GM11168 (cell line): Measurements from ENCODE around the gene UBE2K.
"Not testable (repeated sequence)": the region's sequence is repeated elsewhere in the genome, so short reads cannot be mapped to it uniquely, and the experiment has no call there.

ENCODE experiments used
- in situ Hi-C: fragments of 300-500 bp; cut with MboI; formaldehyde crosslinking; loops from one replicate; pipeline ENCODE4 v1.12.0; 2022; ENCODE audit warnings: low sequenced_read_pairs; ENCODE audit not compliant: unreplicated experiment

UBE2K gene, protein sequence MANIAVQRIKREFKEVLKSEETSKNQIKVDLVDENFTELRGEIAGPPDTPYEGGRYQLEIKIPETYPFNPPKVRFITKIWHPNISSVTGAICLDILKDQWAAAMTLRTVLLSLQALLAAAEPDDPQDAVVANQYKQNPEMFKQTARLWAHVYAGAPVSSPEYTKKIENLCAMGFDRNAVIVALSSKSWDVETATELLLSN

DNA sequence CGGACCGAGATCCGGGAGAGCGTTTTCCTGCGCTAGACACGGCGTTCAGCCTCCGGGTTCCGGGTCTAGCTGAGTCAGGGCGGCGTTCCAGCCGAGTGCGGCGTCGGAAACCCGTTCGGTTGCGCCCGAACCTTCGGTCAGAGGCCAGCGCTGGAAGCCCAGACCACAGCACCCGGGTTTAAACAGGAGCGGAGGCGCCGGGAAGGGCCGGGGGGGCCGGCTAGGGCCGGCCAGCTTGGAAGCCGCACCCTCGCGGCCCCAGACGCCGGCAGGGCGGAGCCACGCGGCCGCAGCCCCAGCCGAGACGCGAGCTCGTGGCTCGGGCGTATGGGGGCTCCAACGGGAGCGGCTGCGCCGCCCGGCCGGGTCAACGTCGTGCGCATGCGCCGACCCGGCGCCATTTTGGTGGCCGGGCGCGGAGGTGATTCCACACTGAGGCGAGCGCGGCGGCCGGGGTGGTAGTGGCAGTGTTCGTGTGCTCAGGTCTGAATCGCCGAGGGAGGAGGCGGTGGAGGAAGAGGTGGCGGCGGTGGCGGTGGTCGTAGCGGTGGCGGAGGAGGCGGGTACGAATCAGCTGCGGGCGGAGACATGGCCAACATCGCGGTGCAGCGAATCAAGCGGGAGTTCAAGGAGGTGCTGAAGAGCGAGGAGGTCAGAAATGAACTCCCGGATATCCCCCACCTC is at the start of gene UBE2K:
TSS of gene UBE2K (plus strand) at position 397 of the 684 bp plus-strand sequence. CDS start at position 589, 192 bp downstream.
- in situ Hi-C loops = loop anchor here (10.0 kb wide), 1 partner anchor 167 kb away; no protein-coding TSS in a partner anchor

- in situ Hi-C loops = no loop called here
Observed at GRCh38 chr4:39648213-39648612, 49.7 kb upstream of the UBE2K start.

DNA sequence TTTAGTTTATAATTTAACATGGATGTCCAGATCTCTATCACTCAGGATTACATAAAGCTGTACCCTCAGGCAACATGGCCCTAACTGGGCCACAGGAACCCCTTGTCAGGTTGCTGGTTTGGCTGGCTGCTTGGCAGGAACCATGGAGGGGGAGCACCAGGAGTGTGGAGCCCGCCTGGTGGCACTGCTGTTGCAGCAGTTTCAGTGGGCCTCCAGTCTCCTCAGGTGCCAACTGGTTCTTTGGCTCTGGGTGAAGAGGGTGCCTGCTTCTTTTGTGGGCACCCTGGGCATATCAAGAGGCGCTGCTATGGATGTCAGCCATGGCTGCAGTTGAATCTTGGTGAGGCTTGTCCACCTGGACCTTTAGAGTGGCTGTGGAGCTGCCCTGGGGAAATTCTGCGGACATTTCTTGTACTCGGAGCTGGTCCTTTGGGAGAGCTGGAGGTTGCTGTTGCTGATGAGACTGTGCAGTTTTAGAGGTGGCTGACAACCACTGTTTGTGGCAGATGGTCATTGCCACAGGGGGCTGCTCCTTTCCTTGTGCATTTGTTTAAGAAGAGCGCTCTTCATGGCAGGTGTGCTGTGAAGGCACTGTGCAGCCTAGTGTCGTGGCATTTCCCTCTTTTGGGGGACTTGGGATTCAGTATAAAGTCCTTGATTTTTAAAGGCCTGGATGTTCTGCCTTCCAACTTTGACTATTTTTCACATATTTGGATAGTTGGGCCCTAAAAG is 48.9 kb upstream of the UBE2K start:
- in situ Hi-C loops = no loop called here

DNA sequence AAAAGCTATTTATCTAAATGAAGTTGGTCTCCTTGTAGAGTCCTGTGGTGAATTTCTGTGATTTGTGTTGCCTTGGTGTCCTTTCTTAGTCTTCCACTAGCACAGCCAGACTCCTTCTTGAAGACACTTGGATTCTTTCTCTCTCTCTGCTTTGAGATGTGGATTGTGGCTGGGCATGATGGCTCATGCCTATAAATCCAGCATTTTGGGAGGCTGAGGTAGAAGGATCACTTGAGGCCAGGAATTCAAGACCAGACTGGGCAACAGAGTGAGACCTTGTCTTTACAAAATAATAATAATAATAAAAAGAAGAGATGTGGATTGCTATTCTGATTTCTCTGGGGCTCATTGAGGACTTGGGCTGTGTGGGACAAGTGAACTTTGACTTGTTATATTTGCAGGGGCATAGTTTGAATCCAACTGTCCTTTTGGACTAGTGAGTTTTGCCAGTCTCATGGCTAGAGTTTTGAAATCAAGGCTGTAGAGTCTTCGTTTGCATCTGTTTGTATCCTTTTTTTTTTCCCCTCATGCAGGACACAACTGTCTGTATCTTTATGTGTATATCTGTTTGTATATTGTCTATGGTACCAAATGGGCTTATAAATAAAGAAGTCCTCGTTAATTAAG is 48.2 kb upstream of the UBE2K start:
- in situ Hi-C loops = no loop called here

DNA sequence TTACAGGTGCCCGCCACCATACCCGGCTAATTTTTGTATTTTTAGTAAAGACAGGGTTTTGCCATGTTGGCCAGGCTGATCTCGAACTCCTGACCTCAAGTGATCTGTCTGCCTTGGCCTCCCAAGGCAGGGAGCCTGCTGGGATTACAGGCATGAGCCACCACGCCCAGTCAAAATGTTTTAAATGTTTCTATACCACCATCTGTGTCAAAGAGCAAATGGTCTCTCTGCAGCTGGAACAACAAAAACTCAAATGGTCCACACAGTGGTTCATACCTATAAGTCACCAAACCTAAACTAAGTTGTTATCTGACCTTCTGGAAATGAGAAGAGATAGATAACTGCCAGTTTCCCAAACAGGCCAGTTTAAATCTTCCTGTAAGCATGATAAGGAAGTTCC is 46.4 kb upstream of the UBE2K start:
- in situ Hi-C loops = not testable (repeated sequence)

GRCh38 chr4:39655211-39655610 is 42.7 kb upstream of the UBE2K start:
- in situ Hi-C loops = no loop called here

DNA sequence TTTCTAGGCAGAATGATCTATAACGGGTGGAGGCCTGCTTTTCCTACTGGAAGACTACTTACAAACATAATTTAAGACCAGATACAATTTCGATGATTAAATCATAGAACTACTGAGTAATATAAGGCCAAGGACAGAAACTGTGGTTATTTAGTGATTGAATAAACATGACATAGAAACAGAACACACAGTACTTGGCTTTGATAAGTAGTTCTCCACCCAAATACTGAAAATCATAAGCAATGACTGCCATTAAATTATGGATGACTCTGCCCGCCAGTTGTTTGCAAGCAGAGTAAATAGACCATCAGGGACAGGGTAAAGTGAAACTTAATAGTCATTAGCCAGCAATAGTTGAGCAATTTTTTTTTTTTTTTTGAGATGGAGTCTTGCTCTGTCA is 42.1 kb upstream of the UBE2K start:
- in situ Hi-C loops = no loop called here

- in situ Hi-C loops = not testable (repeated sequence)
Observed at GRCh38 chr4:39656638-39657037, 41.3 kb upstream of the UBE2K start.

DNA sequence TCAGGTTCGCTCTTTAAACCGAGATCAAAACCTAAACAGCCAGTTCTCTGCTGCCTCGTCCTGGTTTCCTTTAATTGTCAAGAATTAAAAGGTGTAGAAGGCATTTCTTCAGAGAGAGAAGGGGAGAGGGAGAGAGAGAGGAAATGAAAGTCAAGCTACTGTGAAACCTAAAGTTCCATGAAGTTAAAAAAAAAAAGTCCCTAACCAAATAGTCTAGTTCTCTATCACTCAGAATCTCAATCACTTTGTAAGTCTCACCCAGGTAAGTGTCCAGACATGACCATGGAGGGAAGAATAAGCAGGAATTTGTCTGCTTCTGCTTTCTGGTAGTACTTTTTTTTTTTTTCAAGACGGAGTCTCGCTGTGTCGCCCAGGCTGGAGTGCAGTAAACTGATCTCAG is 40.5 kb upstream of the UBE2K start:
- in situ Hi-C loops = no loop called here

DNA sequence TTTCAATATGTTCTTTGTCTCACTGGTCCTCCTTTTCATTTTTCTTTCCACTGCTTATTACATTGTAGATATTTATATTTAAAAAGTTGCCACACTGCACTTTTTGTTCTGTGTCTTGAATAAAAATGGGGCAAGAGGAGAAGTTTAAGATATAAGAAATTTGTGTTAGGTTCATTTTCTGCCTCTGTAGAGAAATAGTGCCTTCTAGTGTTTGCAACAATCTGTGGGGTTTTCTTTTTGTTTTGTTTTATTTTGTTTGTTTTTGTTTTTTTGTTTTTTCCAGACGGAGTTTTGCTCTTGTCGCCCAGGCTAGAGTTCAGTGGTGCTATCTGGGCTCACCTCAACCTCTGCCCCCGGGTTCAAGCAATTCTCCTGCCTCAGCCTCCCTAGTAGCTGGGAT is 39.2 kb upstream of the UBE2K start:
- in situ Hi-C loops = no loop called here

DNA sequence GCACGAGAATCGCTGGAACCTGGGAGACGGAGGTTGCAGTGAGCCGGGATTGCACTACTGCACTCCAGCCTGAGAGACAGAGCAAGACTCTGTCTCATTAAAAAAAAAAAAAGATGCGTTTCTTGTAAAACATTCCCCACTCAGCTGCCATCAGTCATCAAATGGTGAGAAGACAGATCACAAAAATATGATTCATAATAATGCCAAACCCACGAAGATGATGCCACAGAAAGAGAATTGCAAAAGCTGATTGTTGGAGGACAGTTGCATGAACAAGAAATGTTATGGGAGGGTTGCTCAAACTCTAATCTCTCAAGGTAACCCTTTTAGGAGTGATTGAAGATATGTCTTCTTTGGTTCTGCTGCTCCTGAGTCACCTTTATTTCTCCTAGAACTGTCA is 37.9 kb upstream of the UBE2K start:
- in situ Hi-C loops = no loop called here

DNA sequence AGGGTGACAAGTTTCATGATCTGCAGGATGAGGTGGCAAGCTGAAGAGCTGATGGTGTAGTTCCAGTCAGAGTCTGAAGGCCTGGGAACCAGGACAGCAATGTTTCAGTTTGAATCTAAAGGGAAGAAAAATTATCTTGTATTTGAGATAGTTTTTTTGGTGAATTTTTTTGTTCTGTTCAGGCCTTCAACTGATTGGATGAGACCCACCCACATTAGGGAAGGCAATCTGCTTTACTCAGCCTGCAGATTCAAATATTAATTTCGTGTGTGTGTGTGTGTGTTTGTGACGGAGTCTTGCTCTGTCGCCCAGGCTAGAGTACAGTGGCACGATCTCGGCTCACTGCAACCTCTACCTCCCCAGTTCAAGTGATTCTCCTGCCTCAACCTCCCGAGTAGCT is 37.2 kb upstream of the UBE2K start:
- in situ Hi-C loops = no loop called here

- in situ Hi-C loops = no loop called here
Observed at GRCh38 chr4:39662683-39663082, 35.3 kb upstream of the UBE2K start.

GRCh38 chr4:39664828-39665731 is 32.9 kb upstream of the UBE2K start:
- in situ Hi-C loops = no loop called here

DNA sequence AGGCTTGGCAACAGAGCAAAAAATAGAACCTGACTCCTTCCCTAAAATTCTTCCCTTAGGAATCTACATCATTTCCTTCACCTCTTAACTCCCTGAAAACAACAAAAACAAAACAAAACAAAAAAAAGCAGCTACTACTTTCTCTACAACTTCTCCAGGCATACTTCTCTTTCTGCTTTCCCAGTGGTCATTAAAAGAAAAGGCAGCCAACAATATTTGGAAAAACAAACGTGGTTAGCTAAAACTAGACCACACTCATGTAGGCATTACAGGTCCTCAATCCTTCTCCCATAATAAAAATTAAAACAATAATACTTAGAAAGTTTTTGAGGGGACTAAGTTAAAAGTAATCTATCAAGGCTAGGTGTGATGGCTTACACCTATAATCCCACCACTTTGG is 30.2 kb upstream of the UBE2K start:
- in situ Hi-C loops = no loop called here

- in situ Hi-C loops = no loop called here
Observed at GRCh38 chr4:39668887-39669286, 29.0 kb upstream of the UBE2K start.

GRCh38 chr4:39670296-39670695 is 27.6 kb upstream of the UBE2K start:
- in situ Hi-C loops = not testable (repeated sequence)

GRCh38 chr4:39675681-39676080 is 22.3 kb upstream of the UBE2K start:
- in situ Hi-C loops = not testable (repeated sequence)

GRCh38 chr4:39681003-39681402 is 16.9 kb upstream of the UBE2K start:
- in situ Hi-C loops = loop anchor here (10.0 kb wide), 1 partner anchor 284 kb away; no protein-coding TSS in a partner anchor

DNA sequence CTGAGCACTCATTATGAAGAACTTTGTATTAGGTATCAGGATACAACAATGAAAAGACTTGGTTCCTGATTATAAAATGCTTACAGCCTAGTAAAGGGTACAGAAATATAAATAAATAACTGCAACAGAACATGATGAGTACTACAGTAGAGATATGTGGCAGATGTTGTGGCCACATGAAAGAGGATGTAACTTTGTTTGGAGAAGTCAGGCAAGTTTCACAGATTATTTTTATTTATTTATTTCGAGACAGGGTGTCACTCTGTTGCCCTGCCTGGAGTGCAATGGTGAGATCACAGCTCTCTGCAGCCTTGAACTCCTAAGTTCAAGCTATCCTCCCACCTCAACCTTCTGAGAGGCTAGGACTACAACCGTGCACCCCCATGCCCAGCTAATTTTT is 15.8 kb upstream of the UBE2K start:
- in situ Hi-C loops = loop anchor here (10.0 kb wide), 1 partner anchor 283 kb away; no protein-coding TSS in a partner anchor
